HepG2 (cell line): ENCODE measurements around the gene GRHL1. TPM values are rescaled to one million over a fixed set of nuclear protein-coding genes. Genes with fewer than 3 reads are reported as not detected.

ENCODE experiments used
- EP300 ChIP-seq, 3 experiments: sonication (generic) in 1 of 3; formaldehyde crosslinking in 1 of 3; IDR thresholded peaks; 2 replicates each; pipeline versions ENCODE4 v1.5.1 to v1.6.1; 2011 to 2020; ENCODE audit warnings: low read depth in 2 of 3, low read length in 2 of 3, borderline replicate concordance in 1 of 3, improper control_type of control experiment in 1 of 3, mild to moderate bottlenecking in 1 of 3, missing genetic modification reagents in 1 of 3, moderate library complexity in 1 of 3
- GLI4 ChIP-seq: sonication (generic); formaldehyde crosslinking; IDR thresholded peaks from 2 replicates; pipeline ENCODE4 v1.5.1; 2020; ENCODE audit warnings: missing genetic modification reagents, mild to moderate bottlenecking, moderate library complexity, borderline replicate concordance
- KDM5B ChIP-seq: sonication (generic); formaldehyde crosslinking; IDR thresholded peaks from 2 replicates; pipeline ENCODE4 v1.4.0; 2020; ENCODE audit warnings: missing genetic modification reagents, mild to moderate bottlenecking, borderline replicate concordance
- KDM6A ChIP-seq: IDR thresholded peaks from 2 replicates; pipeline ENCODE4 v1.6.1; 2016; ENCODE audit warnings: low read depth
- MNT ChIP-seq: fragments of 450-650 bp; IDR thresholded peaks from 2 replicates; pipeline ENCODE4 v1.6.1; 2016
- NFYB ChIP-seq: sonication (generic); formaldehyde crosslinking; IDR thresholded peaks from 2 replicates; pipeline ENCODE4 v1.4.0; 2020; ENCODE audit warnings: missing genetic modification reagents
- PAX8 ChIP-seq: sonication (generic); formaldehyde crosslinking; IDR thresholded peaks from 2 replicates; pipeline ENCODE4 v1.8.0; 2022; ENCODE audit warnings: mild to moderate bottlenecking, missing genetic modification reagents, borderline replicate concordance
- SCMH1 ChIP-seq: sonication (generic); formaldehyde crosslinking; IDR thresholded peaks from 2 replicates; pipeline ENCODE4 v1.9.0; 2021; ENCODE audit warnings: missing genetic modification reagents, mild to moderate bottlenecking, borderline replicate concordance
- SNAPC4 ChIP-seq: sonication (generic); formaldehyde crosslinking; IDR thresholded peaks from 2 replicates; pipeline ENCODE4 v1.4.0; 2020; ENCODE audit warnings: mild to moderate bottlenecking, missing genetic modification reagents
- SPEN ChIP-seq: sonication (generic); formaldehyde crosslinking; IDR thresholded peaks from 2 replicates; pipeline ENCODE4 v1.5.1; 2020; ENCODE audit warnings: low read depth, mild to moderate bottlenecking, missing genetic modification reagents
- ZMAT5 ChIP-seq: sonication (generic); formaldehyde crosslinking; IDR thresholded peaks from 2 replicates; pipeline ENCODE4 v1.5.0; 2020; ENCODE audit warnings: mild to moderate bottlenecking, low read depth, missing genetic modification reagents, borderline replicate concordance
- ZMYM3 ChIP-seq: sonication (generic); formaldehyde crosslinking; IDR thresholded peaks from 2 replicates; pipeline ENCODE4 v1.5.1; 2020; ENCODE audit warnings: mild to moderate bottlenecking, missing genetic modification reagents
- ZNF260 ChIP-seq: sonication (generic); formaldehyde crosslinking; IDR thresholded peaks from 2 replicates; pipeline ENCODE4 v1.4.0; 2020; ENCODE audit warnings: missing genetic modification reagents, low read depth, mild to moderate bottlenecking, borderline replicate concordance
- ZXDC ChIP-seq: sonication (generic); formaldehyde crosslinking; IDR thresholded peaks from 2 replicates; pipeline ENCODE4 v1.5.0; 2020; ENCODE audit warnings: mild to moderate bottlenecking, missing genetic modification reagents
- polyA plus RNA-seq, 8 experiments: library from polyadenylated mRNA; depleted of rRNA in 3 of 8; stranded (reverse) in 7 of 8; unstranded in 1 of 8; fragments of >200 nt; fragmentation: Illumina TruSeq in 4 of 8; extraction: Trizol in 4 of 8; gene quantifications; 2 replicates each; pipeline versions ENCODE4 v1.2.1 to v1.2.3, GENCODE V29; 2011 to 2016; ENCODE audit warnings: low read depth in 4 of 8, missing spikeins in 1 of 8, mixed read lengths in 1 of 8; ENCODE audit not compliant: insufficient read depth in 1 of 8
- total RNA-seq, 5 experiments: library from RNA; depleted of rRNA; stranded (reverse); fragments of >200 nt; fragmentation: Illumina TruSeq; extraction: Trizol; gene quantifications; 2 replicates each; pipeline ENCODE4 v1.2.3, GENCODE V29; 2016; ENCODE audit warnings: low read depth in 1 of 5

The GRHL1 gene
- total and polyA plus RNA-seq, 2 of the 13 experiments (the other 11 are each of a cell fraction or from before 2014, with no cell fraction given): 9.3 to 12.0 TPM

- TF ChIP-seq EP300 (IDR thresholded peaks at IDR 0.05; ENCODE audit: low read depth in 2 of 2, low read length in 2 of 2) (no peak), EP300 (CRISPR knock-in tag; IDR thresholded peaks at IDR 0.05; ENCODE audit: borderline replicate concordance) (no peak), SNAPC4 (no peak), KDM6A (CRISPR knock-in tag) (no peak), ZMAT5 (CRISPR knock-in tag) (no peak), SCMH1 (no peak), PAX8 (CRISPR knock-in tag) (no peak), NFYB (no peak; the same call in 1 of the 2 replicates), ZXDC (no peak), GLI4 (no peak), KDM5B (CRISPR knock-in tag) (no peak), ZNF260 (CRISPR knock-in tag) (no peak), MNT (no peak), ZMYM3 (CRISPR knock-in tag) (peak; percentile 79), SPEN (peak; percentile 81)
Measured at GRCh38 chr2:9949239-9949991, 2.1 kb upstream of the GRHL1 start (continued).
